IPS-18c (cell line): ENCODE measurements around the gene NGDN.
"Not testable (repeated sequence)": the region's sequence is repeated elsewhere in the genome, so short reads cannot be mapped to it uniquely, and the experiment has no call there.

Experiments
- H3K4me3 ChIP-seq: 2 replicates; pipeline ENCODE4 v1.7.0; 2013; ENCODE audit warnings: low read depth, mild to moderate bottlenecking, low read length, moderate library complexity; ENCODE audit not compliant: insufficient read depth
- H3K9me3 ChIP-seq: one replicate; pipeline ENCODE4 v1.6.1; 2013; ENCODE audit warnings: mild to moderate bottlenecking, low read length, moderate library complexity; ENCODE audit not compliant: control insufficient read depth, insufficient read depth

The NGDN gene, protein sequence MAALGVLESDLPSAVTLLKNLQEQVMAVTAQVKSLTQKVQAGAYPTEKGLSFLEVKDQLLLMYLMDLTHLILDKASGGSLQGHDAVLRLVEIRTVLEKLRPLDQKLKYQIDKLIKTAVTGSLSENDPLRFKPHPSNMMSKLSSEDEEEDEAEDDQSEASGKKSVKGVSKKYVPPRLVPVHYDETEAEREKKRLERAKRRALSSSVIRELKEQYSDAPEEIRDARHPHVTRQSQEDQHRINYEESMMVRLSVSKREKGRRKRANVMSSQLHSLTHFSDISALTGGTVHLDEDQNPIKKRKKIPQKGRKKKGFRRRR

DNA sequence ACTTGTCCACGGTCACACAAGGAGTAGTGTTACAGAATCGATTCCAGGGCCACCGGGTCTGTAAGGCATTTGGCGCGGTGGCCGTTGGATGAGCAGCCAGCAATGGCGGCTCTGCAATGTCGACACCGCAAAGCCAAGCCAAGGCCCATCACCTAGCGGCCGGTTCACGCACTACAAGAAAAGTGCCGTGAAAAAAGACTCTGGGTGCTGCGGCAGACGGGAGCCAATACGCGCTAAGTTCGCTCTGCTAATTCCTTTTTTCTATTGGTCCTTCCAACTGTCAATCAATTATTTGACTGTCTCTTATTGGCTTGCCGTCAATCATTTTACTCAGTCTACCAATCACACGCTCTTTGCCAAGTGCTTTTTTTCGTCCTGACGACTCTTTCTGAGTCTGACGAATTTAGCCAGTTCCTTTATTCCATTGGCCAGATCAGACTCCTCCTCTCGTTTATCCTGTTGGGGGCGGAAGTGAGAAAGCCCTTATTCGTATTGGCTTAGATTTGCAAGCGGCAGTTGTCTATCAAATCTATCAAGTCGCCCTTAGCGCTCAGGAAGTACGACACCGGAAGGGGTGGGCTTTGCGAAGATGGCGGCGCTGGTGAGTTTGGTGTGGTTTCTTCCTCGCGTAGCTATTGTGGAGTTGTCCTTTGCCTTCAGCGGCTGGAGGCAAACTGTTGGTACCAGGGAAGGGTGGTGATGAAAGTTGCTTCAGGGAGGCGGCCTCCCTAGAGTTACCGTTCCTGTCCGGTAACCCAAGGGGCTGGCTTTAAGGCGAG lies at the start of gene NGDN:
TSS of gene NGDN (plus strand) at position 577 of the 779 bp plus-strand sequence. CDS start at position 590, 13 bp downstream.
- H3K9me3 ChIP-seq = no peaks in the 10 kb centered on the region
- peak within 1 kb of the TSS; percentile 98 for H3K4me3 ChIP-seq

- no peaks in the 10 kb centered on the region for H3K9me3 ChIP-seq
- no peak overlapping the region for H3K4me3 ChIP-seq
Observed at GRCh38 chr14:23421594-23421993, 47.9 kb upstream of the NGDN start.

DNA sequence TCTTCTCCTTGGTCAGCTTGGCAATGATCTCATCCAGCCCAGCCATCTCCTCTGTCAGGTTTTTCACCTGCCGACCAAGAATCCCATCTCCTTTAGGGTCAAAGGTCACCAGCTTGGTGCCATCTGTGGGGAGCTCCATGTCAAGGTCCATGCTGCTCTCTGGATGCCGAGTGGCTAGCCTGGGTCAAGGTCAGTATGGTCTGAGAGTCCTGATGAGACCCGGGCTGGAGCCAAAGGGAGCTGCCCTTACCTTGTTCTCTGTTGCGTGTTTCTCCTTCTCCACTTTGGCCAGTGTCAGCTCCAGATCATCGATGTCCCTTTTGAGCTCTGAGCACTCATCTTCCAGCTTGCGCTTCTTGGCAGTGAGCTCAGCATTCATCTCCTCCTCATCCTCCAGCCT lies 45.8 kb upstream of the NGDN start:
- Histone ChIP-seq H3K9me3 (no peaks in the 10 kb centered on the region), H3K4me3 (no peak overlapping the region)

GRCh38 chr14:23425169-23425568 lies 44.3 kb upstream of the NGDN start:
- H3K4me3 ChIP-seq = no peak overlapping the region
- no peaks in the 10 kb centered on the region for H3K9me3 ChIP-seq

DNA sequence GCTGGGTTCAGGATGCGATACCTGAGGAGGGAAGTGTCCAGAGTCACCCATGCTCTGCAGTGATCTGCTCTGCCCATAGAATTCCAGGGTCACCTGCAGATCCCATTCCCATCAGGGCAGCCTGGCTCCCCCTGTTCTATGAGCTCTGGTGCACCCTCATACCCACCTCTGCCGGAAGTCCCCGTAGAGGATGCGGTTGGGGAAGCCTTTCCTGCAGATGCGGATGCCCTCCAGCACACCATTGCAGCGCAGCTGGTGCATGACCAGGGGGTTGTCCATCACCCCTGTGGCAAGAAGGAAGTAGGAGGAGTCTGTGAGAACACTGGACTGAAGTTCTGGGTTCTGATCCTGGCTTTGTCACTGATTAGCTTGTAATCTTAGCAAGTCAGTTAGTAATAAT lies 43.7 kb upstream of the NGDN start:
- H3K9me3 ChIP-seq, H3K4me3 ChIP-seq: not testable (repeated sequence)

- no peaks in the 10 kb centered on the region for H3K9me3 ChIP-seq
- no peak overlapping the region for H3K4me3 ChIP-seq
Observed at GRCh38 chr14:23428686-23429495, 40.6 kb upstream of the NGDN start.

- no peaks in the 10 kb centered on the region for H3K9me3 ChIP-seq
- H3K4me3 ChIP-seq = no peak overlapping the region
Observed at GRCh38 chr14:23430016-23430722, 39.3 kb upstream of the NGDN start.

- Histone ChIP-seq H3K9me3 (no peaks in the 10 kb centered on the region), H3K4me3 (no peak overlapping the region)
Observed at GRCh38 chr14:23430723-23431085, 38.8 kb upstream of the NGDN start.

- Histone ChIP-seq H3K9me3 (no peaks in the 10 kb centered on the region), H3K4me3 (no peak overlapping the region)
Observed at GRCh38 chr14:23431486-23431885, 38.0 kb upstream of the NGDN start.

- Histone ChIP-seq H3K4me3 (no peak overlapping the region), H3K9me3 (no peaks in the 10 kb centered on the region)
Observed at GRCh38 chr14:23432102-23432925, 37.2 kb upstream of the NGDN start.

- H3K9me3 ChIP-seq = no peaks in the 10 kb centered on the region
Observed at GRCh38 chr14:23432946-23433345, 36.6 kb upstream of the NGDN start.

DNA sequence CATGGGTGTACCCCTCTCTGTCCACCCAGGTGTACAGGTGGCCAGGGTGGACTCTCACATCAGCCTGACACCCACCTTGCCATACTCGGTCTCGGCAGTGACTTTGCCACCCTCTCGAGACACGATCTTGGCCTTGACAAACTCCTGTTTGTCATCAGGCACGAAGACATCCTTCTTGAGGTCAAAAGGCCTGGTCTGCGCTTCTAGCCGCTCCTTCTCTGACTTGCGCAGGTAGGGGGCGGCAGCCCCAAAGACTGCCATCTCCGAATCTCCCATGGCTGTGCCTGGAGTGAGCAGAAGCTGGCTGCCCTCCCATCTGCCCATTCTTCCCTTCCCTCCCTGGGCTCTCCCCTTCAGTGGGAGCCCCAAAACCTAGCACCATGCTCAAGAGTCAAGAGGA lies 36.0 kb upstream of the NGDN start:
- no peaks in the 10 kb centered on the region for H3K9me3 ChIP-seq
- no peak overlapping the region for H3K4me3 ChIP-seq

More at GRCh38 chr14:23432946-23433345, 36.6 kb upstream of the NGDN start:
- no peak overlapping the region for H3K4me3 ChIP-seq

DNA sequence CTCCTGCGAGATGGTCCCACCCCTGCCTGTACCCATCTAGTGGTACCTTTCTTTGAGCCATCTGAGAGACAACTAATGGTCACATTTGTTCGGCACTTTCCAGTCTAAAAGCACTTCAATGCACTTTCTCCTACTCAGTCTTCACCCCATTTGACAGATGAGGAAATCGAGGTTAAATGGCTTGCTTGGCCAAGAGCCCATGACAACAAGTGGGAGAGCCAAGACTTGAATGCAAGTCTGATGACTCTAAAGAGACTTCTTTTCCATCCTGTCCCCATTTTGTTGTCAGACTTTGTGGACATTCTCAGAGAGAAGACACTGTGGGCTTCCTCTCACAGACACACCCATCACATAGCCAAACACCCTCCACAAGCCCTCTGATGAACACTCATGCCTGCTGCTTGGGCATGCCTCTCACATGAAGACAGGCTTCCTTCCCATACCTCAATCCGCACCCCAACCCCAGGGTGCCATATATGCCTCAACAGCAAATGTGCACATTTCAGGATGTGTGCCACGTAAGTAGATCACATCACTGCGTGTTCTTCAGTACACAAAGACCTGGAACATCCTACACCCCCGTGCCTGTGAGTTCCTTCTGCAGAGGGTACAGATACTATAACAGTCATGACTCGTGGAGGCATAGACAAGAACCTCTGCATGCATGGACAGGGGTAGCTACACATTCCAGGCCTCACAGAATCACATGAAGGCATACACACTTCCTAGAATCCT lies 34.8 kb upstream of the NGDN start:
- no peak overlapping the region for H3K4me3 ChIP-seq

DNA sequence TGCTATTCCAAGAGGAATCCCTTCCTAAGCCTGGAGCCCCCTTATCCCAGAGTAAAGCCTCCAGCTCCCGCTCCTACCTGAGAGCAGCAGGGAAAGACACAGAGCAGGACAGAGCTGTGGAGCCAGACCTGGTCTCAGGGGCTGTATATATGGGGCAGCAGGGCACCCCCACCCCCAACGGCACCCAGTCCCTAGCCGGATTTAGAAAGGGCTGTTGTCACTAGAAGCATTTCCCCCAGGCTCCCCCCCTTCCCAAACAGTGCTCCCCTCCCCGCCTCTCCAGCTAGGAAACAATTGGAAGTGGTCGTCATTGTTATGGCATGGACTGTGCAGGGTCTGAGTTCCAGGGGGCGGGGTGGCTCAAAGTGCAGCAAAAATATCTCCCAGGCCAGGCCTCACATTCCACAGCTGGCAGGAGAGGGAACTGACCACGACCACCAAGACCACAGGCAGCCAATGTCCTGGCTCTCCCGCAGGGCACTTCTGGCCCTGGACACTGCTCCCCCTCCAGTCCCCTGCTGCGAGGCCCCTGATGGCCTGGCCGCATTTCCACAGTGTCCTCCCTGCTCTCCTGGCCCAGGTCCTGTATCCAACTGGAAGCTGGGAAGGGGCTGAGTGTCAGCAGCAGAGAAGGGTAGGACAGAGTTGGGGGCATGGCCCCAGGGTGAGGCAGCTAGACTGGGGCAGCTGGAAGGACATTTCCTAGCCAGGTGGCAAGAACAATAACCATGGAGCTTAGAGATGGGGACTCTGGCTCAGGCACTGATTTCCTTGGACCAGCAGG lies 33.8 kb upstream of the NGDN start, which contains the start of gene MYH7:
TSS of gene MYH7 (minus strand) at position 118 of the 784 bp plus-strand sequence. CDS start 1,928 bp downstream, outside the sequence.
- no peak within 1 kb of the TSS for H3K4me3 ChIP-seq
- H3K9me3 ChIP-seq = no peaks in the 10 kb centered on the region

More for the DNA sequence above, 34.8 kb upstream of the NGDN start:
- no peaks in the 10 kb centered on the region for H3K9me3 ChIP-seq
